ENCODE measurements around the gene EIF3F. TPM values are rescaled to one million over a fixed set of nuclear protein-coding genes. Genes with fewer than 3 reads are reported as not detected.

The EIF3F gene
- total RNA-seq (2021) = 191 and 195 TPM in 2 replicates
- Bru-seq, nascent RNA = percentile 73 among the genes with signal in this experiment
- percentile 62 among the genes with signal in this experiment for BruChase-seq, experiment 1, labeled RNA remaining after a 2-hour chase
- BruChase-seq, experiment 2, labeled RNA remaining after a 6-hour chase = percentile 80 among the genes with signal in this experiment
- long read RNA-seq, transcript EIF3F-201 (8 exons, 1,254 nt) = major isoform, 232 of 250 reads
- long read RNA-seq, partial matches to known transcripts = 13 of 250 reads
- long read RNA-seq, other reads (novel, unspliced or antisense) = 4 of 250 reads

GRCh38 chr11:7986768-7987559, at the start of gene EIF3F:
Gene EIF3F (plus strand): TSS chr11:7987337. CDS start chr11:7987353, 16 bp downstream.
- ChIA-PET CTCF (interaction anchor here (0.5 to 1.4 kb wide), 6 partner anchors 9 to 94 kb away, joined by 3 to 25 read pairs (median 8); no protein-coding TSS in a partner anchor), POLR2A (ENCODE audit: unreplicated experiment) (interaction anchor here (0.6 to 1.4 kb wide), 9 partner anchors 76 to 932 kb away, joined by 3 to 12 read pairs (median 5); no protein-coding TSS in a partner anchor)
- peak within 1 kb of the TSS; percentile 98 for H3K4me2 ChIP-seq
- H2AFZ ChIP-seq = peak within 1 kb of the TSS; percentile 82
- intact Hi-C loops (cut with micrococcal nuclease; ENCODE audit: unreplicated experiment) = loop anchor here (1.0 kb wide), 2 partner anchors 81 to 95 kb away; no protein-coding TSS in a partner anchor
- H3F3A ChIP-seq (ENCODE audit: insufficient read depth, low read depth) = no peaks in the 10 kb centered on the region
- H3K27me3 ChIP-seq (ENCODE audit: insufficient read depth, low read depth) = no peaks in the 10 kb centered on the region
- peak; percentile 84 to 97 for DNase-seq
- peak within 1 kb of the TSS; percentile 33; the same call in 1 of the 2 replicates for H3K27ac ChIP-seq
- no peaks in the 10 kb centered on the region for H3K9me2 ChIP-seq (ENCODE audit: insufficient read depth)
- no peaks in the 10 kb centered on the region for H4K20me1 ChIP-seq (ENCODE audit: insufficient read depth)
- peaks cover 23% of the 10 kb centered on the region for H3K4me1 ChIP-seq (replicated peaks; ENCODE audit: insufficient read depth)
- H3K36me3 ChIP-seq (ENCODE audit: low read depth) = peaks cover 11% of the 10 kb centered on the region; the same call in 1 of the 2 replicates
- TF ChIP-seq EZH2 (IDR thresholded peaks at IDR 0.05; ENCODE audit: low read depth) (no peak), CTCF (conservative IDR thresholded peaks at IDR 0.05) (peak; percentile 80)
- no TSS peak for BruUV-seq (replicated peaks)
- no peaks in the 10 kb centered on the region for H3K9me3 ChIP-seq (ENCODE audit: insufficient read depth, low read depth)
- H3K4me3 ChIP-seq = peak within 1 kb of the TSS; percentile 91
- H3K79me2 ChIP-seq (ENCODE audit: low read depth) = peaks cover 30% of the 10 kb centered on the region

GRCh38 chr11:7941146-7941545, 46.0 kb upstream of the EIF3F start:
- ChIA-PET POLR2A (ENCODE audit: unreplicated experiment) (interaction anchor here (0.8 kb wide), 1 partner anchor 54 kb away, joined by 10 read pairs; no protein-coding TSS in a partner anchor), CTCF (no interaction called here)
- no peaks in the 10 kb centered on the region for H3K9me2 ChIP-seq (ENCODE audit: insufficient read depth)
- H3F3A ChIP-seq (ENCODE audit: insufficient read depth, low read depth) = peaks cover 4% of the 10 kb centered on the region; the same call in 1 of the 2 replicates
- H3K79me2 ChIP-seq (ENCODE audit: low read depth) = no peaks in the 10 kb centered on the region
- DNase-seq = no peak
- no peak overlapping the region for H3K27ac ChIP-seq
- TF ChIP-seq EZH2 (IDR thresholded peaks at IDR 0.05; ENCODE audit: low read depth) = no peak
- no peak for TF ChIP-seq CTCF (conservative IDR thresholded peaks at IDR 0.05)
- no peaks in the 10 kb centered on the region for H3K36me3 ChIP-seq (ENCODE audit: low read depth)
- no peak overlapping the region for H3K4me3 ChIP-seq
- no peak overlapping the region for H3K4me2 ChIP-seq
- no peaks in the 10 kb centered on the region for H3K27me3 ChIP-seq (ENCODE audit: insufficient read depth, low read depth)
- peaks cover 13% of the 10 kb centered on the region for H3K4me1 ChIP-seq (replicated peaks; ENCODE audit: insufficient read depth)
- no peak overlapping the region for H2AFZ ChIP-seq
- intact Hi-C loops (cut with micrococcal nuclease; ENCODE audit: unreplicated experiment) = no loop called here
- H4K20me1 ChIP-seq (ENCODE audit: insufficient read depth) = no peaks in the 10 kb centered on the region
- BruUV-seq (replicated peaks) = no TSS peak
- H3K9me3 ChIP-seq (ENCODE audit: insufficient read depth, low read depth) = no peaks in the 10 kb centered on the region

GRCh38 chr11:7941608-7942007, 45.5 kb upstream of the EIF3F start, which contains the start of gene OR10A3:
Gene OR10A3 (minus strand): TSS chr11:7941708. CDS start chr11:7939520, 2,188 bp downstream.
- no TSS peak for BruUV-seq (replicated peaks)
- H3K27me3 ChIP-seq (ENCODE audit: insufficient read depth, low read depth) = no peaks in the 10 kb centered on the region
- H3K4me1 ChIP-seq (replicated peaks; ENCODE audit: insufficient read depth) = peaks cover 8% of the 10 kb centered on the region
- no peak within 1 kb of the TSS for H3K4me3 ChIP-seq
- no peaks in the 10 kb centered on the region for H3K36me3 ChIP-seq (ENCODE audit: low read depth)
- no peaks in the 10 kb centered on the region for H4K20me1 ChIP-seq (ENCODE audit: insufficient read depth)
- no peak within 1 kb of the TSS for H2AFZ ChIP-seq
- no peaks in the 10 kb centered on the region for H3K79me2 ChIP-seq (ENCODE audit: low read depth)
- no peak within 1 kb of the TSS for H3K27ac ChIP-seq
- intact Hi-C loops (cut with micrococcal nuclease; ENCODE audit: unreplicated experiment) = no loop called here
- H3F3A ChIP-seq (ENCODE audit: insufficient read depth, low read depth) = no peaks in the 10 kb centered on the region; the same call in 1 of the 2 replicates
- TF ChIP-seq CTCF (conservative IDR thresholded peaks at IDR 0.05) = no peak
- no peak for TF ChIP-seq EZH2 (IDR thresholded peaks at IDR 0.05; ENCODE audit: low read depth)
- no peaks in the 10 kb centered on the region for H3K9me3 ChIP-seq (ENCODE audit: insufficient read depth, low read depth)
- H3K9me2 ChIP-seq (ENCODE audit: insufficient read depth) = no peaks in the 10 kb centered on the region
- POLR2A ChIA-PET (ENCODE audit: unreplicated experiment) = interaction anchor here (0.8 kb wide), 1 partner anchor 54 kb away, joined by 10 read pairs; no protein-coding TSS in a partner anchor
- CTCF ChIA-PET = no interaction called here
- H3K4me2 ChIP-seq = no peak within 1 kb of the TSS
- no peak for DNase-seq

All from PC-9 (cell line).